K562 (cell line): ENCODE data around the gene GMEB2. TPM values are rescaled to one million over a fixed set of nuclear protein-coding genes. Genes with fewer than 3 reads are reported as not detected.

Experiments
- ATAC-seq: fragments of 200-7000 bp; cut with Tn5 transposase; 3 replicates; pipeline ENCODE4 v1.9.1; 2020; ENCODE audit warnings: moderate library complexity
- BruUV-seq: library from RNA; stranded (reverse); fragments of 400-500 nt; replicated peaks from 2 replicates; lab custom pipeline; 2021; lab: Mats Ljungman, UMichigan
- CTCF ChIA-PET: fragments of 300-600 bp; formaldehyde crosslinking; extraction: SDS; loops from one replicate; lab custom pipeline; 2021; ENCODE audit warnings: low intra/inter-chr PET ratio; lab: Yijun Ruan, JAX
- POLR2A ChIA-PET: fragments of 300-600, 350-650 bp; sonication (Branson Sonifier 250); formaldehyde crosslinking; extraction: SDS; loops from one replicate; lab custom pipeline; 2021; ENCODE audit warnings: antibody characterized with exemption, inconsistent platforms; lab: Yijun Ruan, JAX
- DNase-seq, 4 experiments: peaks; one replicate each; pipeline versions ENCODE4 v3.0.0 to v3.0.0-alpha.2; 2011 to 2018; ENCODE audit warnings: low spot score in 3 of 4, mixed read lengths in 3 of 4; ENCODE audit errors: extremely low read depth in 1 of 4
- FAIRE-seq: peaks from 2 replicates; lab custom pipeline; 2011; peaks lifted over from hg19 to GRCh38; lab: Jason Lieb, UNC
- H2AFZ ChIP-seq: 2 replicates; pipeline ENCODE4 v1.6.0; 2011; ENCODE audit warnings: low read depth, low read length, control low read depth, inconsistent platforms
- H3K27ac ChIP-seq: fragments of 200-600 bp; 3 replicates; pipeline ENCODE4 v1.8.0; 2011; ENCODE audit warnings: low read depth, mild to moderate bottlenecking, control low read depth, inconsistent platforms, low read length, moderate library complexity, mixed read lengths; ENCODE audit errors: extremely low read depth
- H3K27me3 ChIP-seq, 2 experiments: fragments of 300-600 bp in 1 of 2; 2 replicates in 1 of 2; 3 replicates in 1 of 2; pipeline versions ENCODE4 v1.6.0 to v1.8.0; 2011; ENCODE audit warnings: inconsistent platforms in 2 of 2, low read length in 2 of 2, mild to moderate bottlenecking in 1 of 2, mixed read lengths in 1 of 2, moderate library complexity in 1 of 2; ENCODE audit not compliant: control insufficient read depth in 2 of 2, insufficient read depth in 2 of 2
- H3K36me3 ChIP-seq: fragments of 300-600 bp; 3 replicates; pipeline ENCODE4 v1.8.0; 2011; ENCODE audit warnings: mild to moderate bottlenecking, low read length, inconsistent platforms; ENCODE audit not compliant: control insufficient read depth, insufficient read depth
- H3K4me1 ChIP-seq, 2 experiments: fragments of 200-600 bp in 1 of 2; replicated peaks in 1 of 2; 2 replicates in 1 of 2; 3 replicates in 1 of 2; pipeline versions ENCODE4 v1.5.1 to v1.8.0; 2011; ENCODE audit warnings: inconsistent platforms in 2 of 2, low read length in 2 of 2, mild to moderate bottlenecking in 1 of 2, mixed read lengths in 1 of 2, moderate library complexity in 1 of 2; ENCODE audit not compliant: control insufficient read depth in 2 of 2, insufficient read depth in 2 of 2
- H3K4me2 ChIP-seq: 2 replicates; pipeline ENCODE4 v1.6.1; 2011; ENCODE audit warnings: low read length, control low read depth, inconsistent platforms, mixed read lengths; ENCODE audit not compliant: insufficient read depth
- H3K4me3 ChIP-seq: fragments of 200-600 bp; sonication (generic), shearing (Covaris generic); 2 replicates; pipeline ENCODE4 v1.5.1; 2016; ENCODE audit warnings: control low read depth, inconsistent platforms
- H3K79me2 ChIP-seq: fragments of 200-600 bp; 3 replicates; pipeline ENCODE4 v1.8.0; 2011; ENCODE audit warnings: low read length, inconsistent platforms; ENCODE audit not compliant: control insufficient read depth, insufficient read depth
- H3K9ac ChIP-seq, 2 experiments: 2 replicates each; pipeline versions ENCODE4 v1.6.0 to v1.6.1; 2011; ENCODE audit warnings: low read depth in 2 of 2, low read length in 2 of 2, control low read depth in 1 of 2, inconsistent platforms in 1 of 2, mild to moderate bottlenecking in 1 of 2, mixed read lengths in 1 of 2; ENCODE audit not compliant: insufficient read depth in 1 of 2
- H3K9me1 ChIP-seq: one replicate; pipeline ENCODE4 v1.6.0; 2011; ENCODE audit warnings: inconsistent platforms, mild to moderate bottlenecking, low read length, moderate library complexity; ENCODE audit not compliant: control insufficient read depth, insufficient read depth
- H3K9me3 ChIP-seq: replicated peaks from 2 replicates; pipeline ENCODE4 v1.5.1; 2011; ENCODE audit warnings: low read depth, low read length, inconsistent platforms; ENCODE audit not compliant: control insufficient read depth, insufficient read depth
- H4K20me1 ChIP-seq: replicated peaks from 2 replicates; pipeline ENCODE4 v1.6.1; 2011; ENCODE audit warnings: low read length, inconsistent platforms, mixed read lengths; ENCODE audit not compliant: control insufficient read depth, insufficient read depth
- POLR2A ChIP-seq: fragments of 450-650 bp; conservative IDR thresholded peaks from 2 replicates; pipeline ENCODE4 v1.6.1; 2016
- WGBS: fragments of 100-300 bp; shearing (Covaris generic); methylation state at CpG from one replicate; pipeline ENCODE4 v1.1.6; 2016; ENCODE audit warnings: low coverage, mixed read lengths; ENCODE audit not compliant: insufficient coverage; ENCODE audit errors: missing lambda C conversion rate; 5-methylcytosine and 5-hydroxymethylcytosine counted together
- in situ Hi-C: fragments of 300-500 bp; cut with MboI; formaldehyde crosslinking; loops from 4 replicates; pipeline ENCODE4 v1.15.0; 2018; ENCODE audit warnings: inconsistent platforms, mixed read lengths
- intact Hi-C: fragments of 100-400 bp; cut with micrococcal nuclease; formaldehyde crosslinking; loops from 2 replicates; pipeline ENCODE4 v1.14.2; 2022
- polyA plus RNA-seq, 8 experiments: library from polyadenylated mRNA; depleted of rRNA in 4 of 8; stranded (reverse) in 5 of 8; unstranded in 3 of 8; fragments of >200 nt; fragmentation: Nextera tagmentation in 2 of 8; fragmentation: Illumina TruSeq in 1 of 8; extraction: Ambion mirVana in 2 of 8; extraction: Trizol in 1 of 8; gene quantifications; 2 replicates each; pipeline versions ENCODE4 v1.2.1 to v1.2.3, GENCODE V29; 2011 to 2014; ENCODE audit warnings: inconsistent platforms in 1 of 8, missing spikeins in 1 of 8
- total RNA-seq, 7 experiments: library from RNA; depleted of rRNA in 6 of 7; stranded (reverse); fragments of >200 nt in 6 of 7; fragmentation: Illumina TruSeq in 2 of 7; extraction: Trizol in 2 of 7; gene quantifications; 2 replicates each; pipeline versions ENCODE4 v1.2.1 to v1.2.3, GENCODE V29; 2011 to 2021; ENCODE audit warnings: low replicate concordance in 1 of 7
- TF ChIP-seq, protein P1 (sequence below), 2 experiments: fragments of 450-650 bp; conservative IDR thresholded peaks; 2 replicates each; pipeline ENCODE4 v1.6.1; 2017; ENCODE audit warnings: mild to moderate bottlenecking in 2 of 2, moderate library complexity in 2 of 2

The GMEB2 gene
- total and polyA plus RNA-seq, 9 of the 15 experiments (the other 6 are each of a cell fraction or from before 2014, with no cell fraction given): 0.03 to 13.9 (median 6.3) TPM

DNA sequence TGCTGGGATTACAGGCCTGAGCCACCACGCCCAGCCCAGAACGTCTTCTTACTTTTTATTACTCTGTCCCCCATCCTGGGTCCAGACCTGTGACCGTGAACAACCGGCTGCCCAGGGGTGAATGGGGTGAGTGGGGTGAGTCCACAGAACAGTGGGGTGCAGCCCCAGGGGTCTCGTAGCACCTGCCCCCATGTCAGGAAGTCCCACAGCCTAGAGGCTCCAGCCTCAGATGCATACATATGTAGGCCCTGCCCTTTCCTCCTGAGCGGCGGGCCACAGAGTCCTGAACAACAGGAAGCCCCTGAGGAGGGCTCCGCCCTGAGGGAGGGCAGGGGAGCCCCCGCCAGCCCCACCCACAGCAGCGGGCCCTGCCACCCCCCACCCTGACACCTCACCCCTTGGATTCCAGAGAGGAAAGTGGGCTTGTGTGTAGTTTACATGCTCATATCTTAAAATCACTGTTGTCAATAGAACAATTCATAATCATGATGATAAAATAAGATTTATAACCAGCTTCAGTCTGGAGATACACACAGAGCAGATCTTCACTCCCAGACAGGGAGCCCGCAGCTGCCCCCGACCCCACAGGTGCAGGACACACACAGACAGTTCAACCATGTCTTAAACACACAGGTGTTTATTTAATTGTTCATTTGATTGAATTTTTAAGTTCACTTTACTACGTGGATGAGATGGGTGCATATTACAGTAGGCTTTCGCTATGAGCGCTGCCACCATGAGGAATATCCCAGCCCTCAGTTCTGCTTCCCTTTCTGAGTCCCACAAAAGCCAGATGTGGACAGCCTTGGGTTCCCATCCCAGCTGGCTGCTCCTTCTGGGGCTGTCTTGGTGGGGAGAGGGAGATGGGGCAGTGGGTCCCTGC is 12.4 kb upstream of the GMEB2 start:
- Histone ChIP-seq H2AFZ (no peak overlapping the region), H3K4me2 (no peak overlapping the region)

More for the DNA sequence above, 12.4 kb upstream of the GMEB2 start:
- peaks cover 0 to 51% of the 10 kb centered on the region in 2 experiments; a peak in 3 of 5 replicates for H3K4me1 ChIP-seq
- no peaks in the 10 kb centered on the region for H3K9me3 ChIP-seq
- DNase-seq (no peak), FAIRE-seq (no peak), ATAC-seq (no peak)
- TF ChIP-seq, protein P1, sequence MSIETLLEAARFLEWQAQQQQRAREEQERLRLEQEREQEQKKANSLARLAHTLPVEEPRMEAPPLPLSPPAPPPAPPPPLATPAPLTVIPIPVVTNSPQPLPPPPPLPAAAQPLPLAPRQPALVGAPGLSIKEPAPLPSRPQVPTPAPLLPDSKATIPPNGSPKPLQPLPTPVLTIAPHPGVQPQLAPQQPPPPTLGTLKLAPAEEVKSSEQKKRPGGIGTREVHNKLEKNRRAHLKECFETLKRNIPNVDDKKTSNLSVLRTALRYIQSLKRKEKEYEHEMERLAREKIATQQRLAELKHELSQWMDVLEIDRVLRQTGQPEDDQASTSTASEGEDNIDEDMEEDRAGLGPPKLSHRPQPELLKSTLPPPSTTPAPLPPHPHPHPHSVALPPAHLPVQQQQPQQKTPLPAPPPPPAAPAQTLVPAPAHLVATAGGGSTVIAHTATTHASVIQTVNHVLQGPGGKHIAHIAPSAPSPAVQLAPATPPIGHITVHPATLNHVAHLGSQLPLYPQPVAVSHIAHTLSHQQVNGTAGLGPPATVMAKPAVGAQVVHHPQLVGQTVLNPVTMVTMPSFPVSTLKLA (conservative IDR thresholded peaks at IDR 0.05): no peak
- TF ChIP-seq POLR2A: peak; percentile 39; the same call in 1 of the 2 replicates
- ChIA-PET CTCF (no interaction called here), POLR2A (no interaction called here)
- intact Hi-C loops (no loop called here), in situ Hi-C loops (no loop called here)
- H3K9me1 ChIP-seq: no peaks in the 10 kb centered on the region
- no peaks in the 10 kb centered on the region for H4K20me1 ChIP-seq
- no peak overlapping the region for H3K27ac ChIP-seq
- H3K9ac ChIP-seq: peak overlapping the region in 1 of 2 experiments; percentile 41; a peak in 1 of 4 replicates
- no peaks in the 10 kb centered on the region for H3K79me2 ChIP-seq
- no peaks in the 10 kb centered on the region for H3K27me3 ChIP-seq
- H3K36me3 ChIP-seq: peaks cover 5% of the 10 kb centered on the region; the same call in 1 of the 3 replicates
- BruUV-seq: no TSS peak
- no peak overlapping the region for H3K4me3 ChIP-seq
- 72% methylated on average over 12 of the region's 15 CpGs for WGBS
